ENCODE measurements around the gene HDAC11. TPM values are rescaled to one million over a fixed set of nuclear protein-coding genes. Genes with fewer than 3 reads are reported as not detected.

The HDAC11 gene
- total and polyA plus RNA-seq, 9 of the 15 experiments (the other 6 are each of a cell fraction or from before 2014, with no cell fraction given), result 0.60 to 6.0 (median 4.5) TPM

- TF ChIP-seq, protein P1, sequence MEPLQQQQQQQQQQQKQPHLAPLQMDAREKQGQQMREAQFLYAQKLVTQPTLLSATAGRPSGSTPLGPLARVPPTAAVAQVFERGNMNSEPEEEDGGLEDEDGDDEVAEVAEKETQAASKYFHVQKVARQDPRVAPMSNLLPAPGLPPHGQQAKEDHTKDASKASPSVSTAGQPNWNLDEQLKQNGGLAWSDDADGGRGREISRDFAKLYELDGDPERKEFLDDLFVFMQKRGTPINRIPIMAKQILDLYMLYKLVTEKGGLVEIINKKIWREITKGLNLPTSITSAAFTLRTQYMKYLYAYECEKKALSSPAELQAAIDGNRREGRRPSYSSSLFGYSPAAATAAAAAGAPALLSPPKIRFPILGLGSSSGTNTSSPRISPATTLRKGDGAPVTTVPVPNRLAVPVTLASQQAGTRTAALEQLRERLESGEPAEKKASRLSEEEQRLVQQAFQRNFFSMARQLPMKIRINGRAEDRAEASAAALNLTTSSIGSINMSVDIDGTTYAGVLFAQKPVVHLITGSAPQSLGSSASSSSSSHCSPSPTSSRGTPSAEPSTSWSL (CRISPR knock-in tag; IDR thresholded peaks at IDR 0.05; ENCODE audit: borderline replicate concordance), result no peak
- TF ChIP-seq FOXA1 (IDR thresholded peaks at IDR 0.05; ENCODE audit: borderline replicate concordance) (no peak), ETV5 (CRISPR knock-in tag; IDR thresholded peaks at IDR 0.05; ENCODE audit: low read depth) (no peak)
These were observed 16.8 kb downstream of the HDAC11 start (continued) for GRCh38 chr3:13496879-13497278.

DNA sequence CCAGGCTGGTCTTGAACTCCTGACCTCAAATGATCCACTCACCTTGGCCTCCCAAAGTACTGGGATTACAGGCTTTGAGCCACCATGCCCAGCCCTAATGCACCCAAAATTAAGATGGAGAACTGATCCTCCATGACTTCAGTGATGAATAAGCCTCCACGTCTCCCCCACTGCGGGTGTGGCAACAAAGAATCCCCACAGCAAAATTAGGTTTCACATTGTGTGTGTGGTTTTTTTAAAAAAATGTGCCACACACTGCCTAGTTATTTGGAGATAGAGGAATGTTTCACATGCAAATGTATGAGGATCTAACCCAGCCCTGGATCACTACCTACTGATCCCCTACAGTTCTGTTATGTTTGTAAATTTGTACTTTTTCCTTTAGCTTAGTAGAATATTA lies 17.3 kb downstream of the HDAC11 start:
- peaks cover 0 to 16% of the 10 kb centered on the region in 2 experiments; a peak in 3 of 5 replicates for H3K4me1 ChIP-seq (replicated peaks in 1 of 2; ENCODE audit: control insufficient read depth in 2 of 2, insufficient read depth in 2 of 2, low read length in 2 of 2)
- peaks cover 24% of the 10 kb centered on the region for H4K20me1 ChIP-seq (replicated peaks; ENCODE audit: control insufficient read depth, insufficient read depth, low read length)
- intact Hi-C loops (cut with micrococcal nuclease), result loop anchor here (5.0 kb wide), 2 partner anchors 40 to 385 kb away; partner anchors contain the start of gene WNT7A
- in situ Hi-C loops (cut with MboI), result loop anchor here (5.0 to 10.0 kb wide), 2 partner anchors 150 to 387 kb away; partner anchors contain the start of gene WNT7A
- no peak overlapping the region for H2AFZ ChIP-seq (ENCODE audit: low read depth, low read length)
- H3K9ac ChIP-seq (ENCODE audit: insufficient read depth in 1 of 2, low read depth in 2 of 2, low read length in 2 of 2), result no peak overlapping the region
- ChIA-PET POLR2A (interaction anchor here (0.7 to 1.2 kb wide), 3 partner anchors 11 to 771 kb away, joined by 3 to 4 read pairs (median 3); no protein-coding TSS in a partner anchor), CTCF (ENCODE audit: low intra/inter-chr PET ratio) (interaction anchor here (0.7 to 5.3 kb wide), 3 partner anchors 138 to 158 kb away, joined by 3 to 138 read pairs (median 7); no protein-coding TSS in a partner anchor)
- DNase-seq (ENCODE audit: extremely low read depth in 1 of 4, low spot score in 3 of 4) (no peak), ATAC-seq (no peak), FAIRE-seq (no peak)
- WGBS (ENCODE audit: insufficient coverage, low coverage, missing lambda C conversion rate), result 27% methylated on average over 2 of the region's 2 CpGs
- no peak overlapping the region for H3K4me3 ChIP-seq
- no peak overlapping the region for H3K4me2 ChIP-seq (ENCODE audit: insufficient read depth, low read length)
- no TSS peak for BruUV-seq (replicated peaks)
- H3K36me3 ChIP-seq (ENCODE audit: control insufficient read depth, insufficient read depth, low read length), result no peaks in the 10 kb centered on the region
- no peaks in the 10 kb centered on the region for H3K9me3 ChIP-seq (replicated peaks; ENCODE audit: control insufficient read depth, insufficient read depth, low read depth, low read length)
- TF ChIP-seq ATF7 (IDR thresholded peaks at IDR 0.05), result no peak
- no peak for TF ChIP-seq GATAD2B (IDR thresholded peaks at IDR 0.05; ENCODE audit: borderline replicate concordance)
- TF ChIP-seq, protein P2, sequence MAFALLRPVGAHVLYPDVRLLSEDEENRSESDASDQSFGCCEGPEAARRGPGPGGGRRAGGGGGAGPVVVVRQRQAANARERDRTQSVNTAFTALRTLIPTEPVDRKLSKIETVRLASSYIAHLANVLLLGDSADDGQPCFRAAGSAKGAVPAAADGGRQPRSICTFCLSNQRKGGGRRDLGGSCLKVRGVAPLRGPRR (CRISPR knock-in tag; IDR thresholded peaks at IDR 0.05), result no peak
- TF ChIP-seq ZNF224 (CRISPR knock-in tag; IDR thresholded peaks at IDR 0.05), result no peak
- no peak for TF ChIP-seq SMAD4 (CRISPR knock-in tag; conservative IDR thresholded peaks at IDR 0.05)
- no peak for TF ChIP-seq C11orf30 (IDR thresholded peaks at IDR 0.05; ENCODE audit: low read depth)
- no peak for TF ChIP-seq JUNB (CRISPR knock-in tag; conservative IDR thresholded peaks at IDR 0.05)
- TF ChIP-seq MEIS2 (IDR thresholded peaks at IDR 0.05; ENCODE audit: partially characterized antibody), result no peak
- TF ChIP-seq HMGN3 (IDR thresholded peaks at IDR 0.05; ENCODE audit: borderline replicate concordance, extremely low read depth, insufficient read length, low read depth, low read length), result no peak
- TF ChIP-seq STAT5A (IDR thresholded peaks at IDR 0.05; ENCODE audit: borderline replicate concordance, low read length), result no peak
- TF ChIP-seq L3MBTL2 (IDR thresholded peaks at IDR 0.05), result no peak
- TF ChIP-seq ZKSCAN3 (CRISPR knock-in tag; IDR thresholded peaks at IDR 0.05), result no peak
- TF ChIP-seq ZNF217 (CRISPR knock-in tag; IDR thresholded peaks at IDR 0.05), result no peak
- no peak overlapping the region for H3K27ac ChIP-seq (ENCODE audit: extremely low read depth, low read depth, low read length)
- H3K27me3 ChIP-seq (ENCODE audit: control insufficient read depth in 2 of 2, insufficient read depth in 2 of 2, low read length in 2 of 2), result peaks cover 0 to 2% of the 10 kb centered on the region in 2 experiments; a peak in 1 of 5 replicates
- no peaks in the 10 kb centered on the region for H3K9me1 ChIP-seq (ENCODE audit: control insufficient read depth, insufficient read depth, low read length)
- no peaks in the 10 kb centered on the region for H3K79me2 ChIP-seq (ENCODE audit: control insufficient read depth, insufficient read depth, low read length)

Data from K562 (cell line).